HL-60 (cell line): ENCODE measurements around the gene PCSK5.

Source experiments
- DNase-seq, 2 experiments: peaks; one replicate each; pipeline ENCODE4 v3.0.0-alpha.2; 2010 to 2020; ENCODE audit warnings: low read depth in 1 of 2, low spot score in 1 of 2
- H3K27ac ChIP-seq: fragments of 250-450 bp; sonication (Bioruptor Pico); replicated peaks from 2 replicates; pipeline ENCODE4 v1.5.1; 2020; ENCODE audit warnings: mild to moderate bottlenecking, moderate library complexity
- H3K27me3 ChIP-seq: fragments of 250-450 bp; sonication (Bioruptor Pico); 2 replicates; pipeline ENCODE4 v1.5.1; 2021; ENCODE audit warnings: mild to moderate bottlenecking, moderate library complexity; ENCODE audit not compliant: insufficient read depth, poor library complexity, severe bottlenecking
- H3K4me3 ChIP-seq: replicated peaks from 2 replicates; pipeline ENCODE4 v1.5.1; 2011; ENCODE audit warnings: mild to moderate bottlenecking, control low read depth, low read length; ENCODE audit not compliant: insufficient read depth
- GABPA ChIP-seq: IDR thresholded peaks from 2 replicates; pipeline ENCODE4 v1.6.1; 2012; ENCODE audit warnings: low read depth
- POLR2AphosphoS5 ChIP-seq: IDR thresholded peaks from 2 replicates; pipeline ENCODE4 v1.6.1; 2012; ENCODE audit warnings: low read depth
- SPI1 ChIP-seq: IDR thresholded peaks from 2 replicates; pipeline ENCODE4 v1.6.1; 2012; ENCODE audit warnings: low read depth, mild to moderate bottlenecking, borderline replicate concordance
- TF ChIP-seq, protein P1 (sequence below): IDR thresholded peaks from 2 replicates; pipeline ENCODE4 v1.6.1; 2012; ENCODE audit warnings: low read depth; ENCODE audit not compliant: insufficient replicate concordance
- TF ChIP-seq, protein P2 (sequence below): IDR thresholded peaks from one replicate; pipeline ENCODE4 v1.5.1; 2011; ENCODE audit warnings: low read length, control low read depth, inconsistent platforms; ENCODE audit not compliant: insufficient read depth

The PCSK5 gene

DNA sequence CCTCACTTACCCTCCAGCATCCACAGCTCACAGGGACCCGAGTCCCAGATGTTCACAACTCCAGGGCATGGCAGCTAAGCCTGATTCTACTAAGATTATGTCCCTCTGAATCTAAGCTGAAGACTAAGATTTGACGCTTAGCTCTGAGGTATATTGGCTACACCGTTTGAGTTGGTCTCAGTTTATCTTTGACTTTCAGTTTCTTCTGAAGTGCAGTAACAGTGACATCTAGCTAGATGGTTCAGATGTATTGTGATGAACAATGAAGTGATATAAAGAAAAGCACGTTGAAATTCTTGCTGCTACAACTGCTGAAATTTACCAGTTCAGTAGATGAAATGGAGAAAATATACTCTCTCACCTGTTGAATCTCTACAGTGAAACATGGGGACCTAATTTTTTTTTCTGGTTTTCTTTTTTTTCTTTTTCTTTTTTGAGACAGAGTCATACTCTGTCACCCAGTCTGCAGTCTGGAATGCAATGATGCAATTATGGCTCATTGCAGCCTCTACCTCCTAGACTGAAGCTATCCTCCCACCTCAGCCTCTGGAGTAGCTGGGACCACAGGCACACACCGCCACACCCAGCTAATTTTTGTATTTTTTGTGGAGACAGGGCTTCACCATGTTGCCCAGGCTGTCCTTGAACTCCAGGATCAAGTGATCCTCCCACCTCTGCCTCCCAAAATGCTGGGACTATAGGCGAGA lies 488.0 kb downstream of the PCSK5 start:
- Histone ChIP-seq H3K4me3 (no peak overlapping the region), H3K27me3 (no peaks in the 10 kb centered on the region), H3K27ac (no peak overlapping the region)
- DNase-seq, result no peak
- TF ChIP-seq SPI1, result no peak
- no peak for TF ChIP-seq GABPA

DNA sequence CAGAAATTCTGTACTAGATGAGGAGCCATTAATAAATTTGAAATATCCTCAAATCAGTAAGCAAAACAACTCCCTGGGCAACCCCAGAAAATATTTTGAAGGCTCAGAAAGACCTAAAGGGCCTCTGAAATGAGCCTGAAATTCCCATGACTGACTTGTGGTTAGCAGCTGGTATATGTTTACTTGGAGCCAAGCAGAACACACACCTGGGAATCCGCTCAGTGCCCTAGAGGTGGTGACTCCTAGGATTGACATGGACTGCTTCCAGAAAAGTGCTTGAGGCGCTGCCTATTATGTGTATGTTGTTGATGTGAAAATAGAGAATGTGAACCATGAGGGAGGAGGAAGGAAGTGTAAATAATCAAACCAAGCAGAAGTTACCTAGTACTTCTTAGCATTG lies 489.0 kb downstream of the PCSK5 start:
- TF ChIP-seq, protein P1, sequence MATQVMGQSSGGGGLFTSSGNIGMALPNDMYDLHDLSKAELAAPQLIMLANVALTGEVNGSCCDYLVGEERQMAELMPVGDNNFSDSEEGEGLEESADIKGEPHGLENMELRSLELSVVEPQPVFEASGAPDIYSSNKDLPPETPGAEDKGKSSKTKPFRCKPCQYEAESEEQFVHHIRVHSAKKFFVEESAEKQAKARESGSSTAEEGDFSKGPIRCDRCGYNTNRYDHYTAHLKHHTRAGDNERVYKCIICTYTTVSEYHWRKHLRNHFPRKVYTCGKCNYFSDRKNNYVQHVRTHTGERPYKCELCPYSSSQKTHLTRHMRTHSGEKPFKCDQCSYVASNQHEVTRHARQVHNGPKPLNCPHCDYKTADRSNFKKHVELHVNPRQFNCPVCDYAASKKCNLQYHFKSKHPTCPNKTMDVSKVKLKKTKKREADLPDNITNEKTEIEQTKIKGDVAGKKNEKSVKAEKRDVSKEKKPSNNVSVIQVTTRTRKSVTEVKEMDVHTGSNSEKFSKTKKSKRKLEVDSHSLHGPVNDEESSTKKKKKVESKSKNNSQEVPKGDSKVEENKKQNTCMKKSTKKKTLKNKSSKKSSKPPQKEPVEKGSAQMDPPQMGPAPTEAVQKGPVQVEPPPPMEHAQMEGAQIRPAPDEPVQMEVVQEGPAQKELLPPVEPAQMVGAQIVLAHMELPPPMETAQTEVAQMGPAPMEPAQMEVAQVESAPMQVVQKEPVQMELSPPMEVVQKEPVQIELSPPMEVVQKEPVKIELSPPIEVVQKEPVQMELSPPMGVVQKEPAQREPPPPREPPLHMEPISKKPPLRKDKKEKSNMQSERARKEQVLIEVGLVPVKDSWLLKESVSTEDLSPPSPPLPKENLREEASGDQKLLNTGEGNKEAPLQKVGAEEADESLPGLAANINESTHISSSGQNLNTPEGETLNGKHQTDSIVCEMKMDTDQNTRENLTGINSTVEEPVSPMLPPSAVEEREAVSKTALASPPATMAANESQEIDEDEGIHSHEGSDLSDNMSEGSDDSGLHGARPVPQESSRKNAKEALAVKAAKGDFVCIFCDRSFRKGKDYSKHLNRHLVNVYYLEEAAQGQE, result no peak
- TF ChIP-seq SPI1, result peak; percentile 45; the same call in 1 of the 2 replicates
- TF ChIP-seq, protein P2, sequence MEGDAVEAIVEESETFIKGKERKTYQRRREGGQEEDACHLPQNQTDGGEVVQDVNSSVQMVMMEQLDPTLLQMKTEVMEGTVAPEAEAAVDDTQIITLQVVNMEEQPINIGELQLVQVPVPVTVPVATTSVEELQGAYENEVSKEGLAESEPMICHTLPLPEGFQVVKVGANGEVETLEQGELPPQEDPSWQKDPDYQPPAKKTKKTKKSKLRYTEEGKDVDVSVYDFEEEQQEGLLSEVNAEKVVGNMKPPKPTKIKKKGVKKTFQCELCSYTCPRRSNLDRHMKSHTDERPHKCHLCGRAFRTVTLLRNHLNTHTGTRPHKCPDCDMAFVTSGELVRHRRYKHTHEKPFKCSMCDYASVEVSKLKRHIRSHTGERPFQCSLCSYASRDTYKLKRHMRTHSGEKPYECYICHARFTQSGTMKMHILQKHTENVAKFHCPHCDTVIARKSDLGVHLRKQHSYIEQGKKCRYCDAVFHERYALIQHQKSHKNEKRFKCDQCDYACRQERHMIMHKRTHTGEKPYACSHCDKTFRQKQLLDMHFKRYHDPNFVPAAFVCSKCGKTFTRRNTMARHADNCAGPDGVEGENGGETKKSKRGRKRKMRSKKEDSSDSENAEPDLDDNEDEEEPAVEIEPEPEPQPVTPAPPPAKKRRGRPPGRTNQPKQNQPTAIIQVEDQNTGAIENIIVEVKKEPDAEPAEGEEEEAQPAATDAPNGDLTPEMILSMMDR, result no peak
- DNase-seq, result no peak
- Histone ChIP-seq H3K4me3 (no peak overlapping the region), H3K27ac (no peak overlapping the region), H3K27me3 (no peaks in the 10 kb centered on the region)

DNA sequence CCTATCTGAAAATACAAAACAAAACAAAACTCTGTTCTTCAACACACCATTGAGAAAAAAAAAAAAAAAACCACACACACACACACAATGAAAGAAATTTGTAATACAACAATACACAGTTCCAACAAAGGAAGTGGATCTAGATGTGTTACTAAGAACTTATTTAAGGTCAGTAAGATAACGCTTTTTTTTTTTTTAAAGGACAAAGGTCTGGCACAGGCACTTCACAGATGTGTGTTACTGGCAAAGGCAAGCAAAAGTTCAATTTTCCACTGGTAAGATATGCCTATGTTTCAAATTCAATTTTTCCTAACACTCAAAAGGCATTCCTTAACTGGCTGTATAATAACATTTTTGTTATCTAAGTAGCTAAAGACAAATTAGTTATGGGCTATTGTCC lies 500.2 kb downstream of the PCSK5 start:
- Histone ChIP-seq H3K4me3 (no peak overlapping the region), H3K27ac (no peak overlapping the region), H3K27me3 (no peaks in the 10 kb centered on the region)
- DNase-seq, result no peak
- TF ChIP-seq GABPA (no peak), SPI1 (no peak), POLR2AphosphoS5 (no peak)
- TF ChIP-seq, protein P2, result no peak
- TF ChIP-seq, protein P1, result no peak

DNA sequence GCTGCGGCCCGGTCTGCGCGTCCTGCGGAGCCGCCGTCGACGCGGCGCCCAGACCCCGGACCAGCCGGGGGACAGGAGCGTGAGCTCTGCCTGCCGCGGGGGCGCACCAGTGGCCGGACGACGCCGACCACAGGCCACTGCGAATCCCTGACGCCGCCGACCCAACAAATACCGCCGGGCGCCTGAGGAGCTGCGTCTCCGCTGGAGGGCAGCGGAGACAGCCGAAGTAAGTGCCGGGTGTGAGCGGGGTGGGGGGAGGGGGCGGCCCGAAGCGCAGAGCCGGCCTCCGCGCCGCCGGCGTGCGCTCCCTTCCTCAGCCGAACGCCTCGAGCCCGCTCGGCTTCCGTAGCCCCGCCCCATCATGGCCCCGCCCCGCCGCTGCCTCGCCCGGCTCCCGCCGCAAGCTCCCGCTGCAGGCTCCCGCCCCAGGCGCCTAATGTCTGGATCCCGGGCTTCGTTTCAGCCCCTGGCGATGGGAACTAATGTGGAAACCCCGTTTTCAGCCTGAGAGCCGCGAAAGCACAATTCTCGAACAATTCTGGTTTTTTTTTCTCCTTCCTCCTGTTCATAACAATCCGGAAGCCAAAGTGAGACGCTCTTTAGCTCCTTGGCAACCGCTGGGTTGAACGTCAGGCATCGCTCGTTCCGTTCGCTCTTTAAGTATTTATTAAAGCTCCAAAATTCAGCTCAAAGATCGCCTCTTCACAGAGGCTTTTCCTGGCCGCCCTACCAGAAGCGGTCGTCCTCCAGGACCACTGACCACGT lies 503.9 kb downstream of the PCSK5 start, which contains the start of gene RFK:
RFK (minus strand) TSS at position 232 of the 765 bp plus-strand sequence. CDS start 255 bp downstream, outside the sequence.
- Histone ChIP-seq H3K27me3 (no peaks in the 10 kb centered on the region), H3K27ac (peak within 1 kb of the TSS; percentile 86), H3K4me3 (peak within 1 kb of the TSS; percentile 95)
- peak; percentile 75 to 77 for DNase-seq
- TF ChIP-seq POLR2AphosphoS5 (peak; percentile 55; the same call in 1 of the 2 replicates), GABPA (no peak)
